ENCODE measurements around the gene MAP10. TPM values are rescaled to one million over a fixed set of nuclear protein-coding genes. Genes with fewer than 3 reads are reported as not detected.

Gene MAP10
- total RNA-seq, 1 donor from 2014 or later, result 3.6 TPM

DNA sequence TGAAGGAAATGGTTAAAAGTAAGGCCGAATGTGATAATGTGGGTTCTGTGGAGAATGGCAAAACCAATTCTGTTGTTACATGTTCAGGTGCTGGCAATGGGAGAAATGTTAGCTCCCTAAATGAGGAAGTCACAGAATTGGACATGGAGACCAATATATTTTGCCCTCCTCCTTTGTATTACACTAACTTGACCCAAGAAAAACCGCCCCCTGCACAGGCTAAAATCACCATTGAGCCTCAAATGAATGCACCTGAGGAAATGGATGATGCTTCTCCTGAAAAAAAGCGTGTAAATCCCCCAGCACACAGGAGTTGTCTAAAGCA is 932 bp downstream of the MAP10 start:
- peaks cover 5% of the 10 kb centered on the region for H3K9me3 Mint-ChIP-seq (ENCODE audit: low read depth)
- H3K4me1 Mint-ChIP-seq (ENCODE audit: low read depth), result no peaks in the 10 kb centered on the region
- DNase-seq (ENCODE audit: low spot score, unreplicated experiment), result no peak
- TF ChIP-seq, protein P1, sequence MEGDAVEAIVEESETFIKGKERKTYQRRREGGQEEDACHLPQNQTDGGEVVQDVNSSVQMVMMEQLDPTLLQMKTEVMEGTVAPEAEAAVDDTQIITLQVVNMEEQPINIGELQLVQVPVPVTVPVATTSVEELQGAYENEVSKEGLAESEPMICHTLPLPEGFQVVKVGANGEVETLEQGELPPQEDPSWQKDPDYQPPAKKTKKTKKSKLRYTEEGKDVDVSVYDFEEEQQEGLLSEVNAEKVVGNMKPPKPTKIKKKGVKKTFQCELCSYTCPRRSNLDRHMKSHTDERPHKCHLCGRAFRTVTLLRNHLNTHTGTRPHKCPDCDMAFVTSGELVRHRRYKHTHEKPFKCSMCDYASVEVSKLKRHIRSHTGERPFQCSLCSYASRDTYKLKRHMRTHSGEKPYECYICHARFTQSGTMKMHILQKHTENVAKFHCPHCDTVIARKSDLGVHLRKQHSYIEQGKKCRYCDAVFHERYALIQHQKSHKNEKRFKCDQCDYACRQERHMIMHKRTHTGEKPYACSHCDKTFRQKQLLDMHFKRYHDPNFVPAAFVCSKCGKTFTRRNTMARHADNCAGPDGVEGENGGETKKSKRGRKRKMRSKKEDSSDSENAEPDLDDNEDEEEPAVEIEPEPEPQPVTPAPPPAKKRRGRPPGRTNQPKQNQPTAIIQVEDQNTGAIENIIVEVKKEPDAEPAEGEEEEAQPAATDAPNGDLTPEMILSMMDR (IDR thresholded peaks at IDR 0.05; ENCODE audit: unreplicated experiment), result no peak
- H3K27ac Mint-ChIP-seq, result no peak overlapping the region
- H3K27me3 Mint-ChIP-seq, result no peaks in the 10 kb centered on the region
- peaks cover 1% of the 10 kb centered on the region for H3K36me3 Mint-ChIP-seq (ENCODE audit: insufficient read depth)
- peak overlapping the region; percentile 81 for H3K4me3 Mint-ChIP-seq (ENCODE audit: low read depth)

DNA sequence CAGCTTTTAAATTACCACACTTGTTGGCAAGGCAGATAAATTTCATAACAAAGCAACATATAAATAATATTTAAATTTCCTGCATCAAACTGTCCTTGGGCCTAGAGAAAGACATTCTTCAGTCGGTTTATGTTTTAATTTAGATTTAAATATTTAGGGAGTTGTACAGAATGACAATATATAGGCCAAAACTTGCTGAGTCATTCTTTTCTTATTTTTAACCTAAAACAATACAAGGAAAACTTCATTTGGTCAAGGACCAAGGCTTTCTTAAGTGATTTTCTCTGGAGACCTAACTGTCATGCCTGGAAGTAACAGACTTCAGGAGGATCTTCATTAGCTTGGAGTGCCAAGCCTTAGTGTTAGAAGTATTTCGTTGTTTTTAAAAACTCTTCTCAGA is 5.6 kb downstream of the MAP10 start:
- no peak for DNase-seq (ENCODE audit: low spot score, unreplicated experiment)
- Mint-ChIP-seq H3K27ac (no peak overlapping the region), H3K4me1 (ENCODE audit: low read depth) (no peaks in the 10 kb centered on the region), H3K36me3 (ENCODE audit: insufficient read depth) (no peaks in the 10 kb centered on the region), H3K27me3 (peaks cover 3% of the 10 kb centered on the region), H3K4me3 (ENCODE audit: low read depth) (no peak overlapping the region), H3K9me3 (ENCODE audit: low read depth) (no peaks in the 10 kb centered on the region)
- TF ChIP-seq, protein P1 (IDR thresholded peaks at IDR 0.05; ENCODE audit: unreplicated experiment), result no peak

GRCh38 chr1:232812560-232812959 is 7.3 kb downstream of the MAP10 start:
- no peak for DNase-seq (ENCODE audit: low spot score, unreplicated experiment)
- Mint-ChIP-seq H3K27me3 (peaks cover 3% of the 10 kb centered on the region), H3K4me1 (ENCODE audit: low read depth) (no peaks in the 10 kb centered on the region), H3K36me3 (ENCODE audit: insufficient read depth) (no peaks in the 10 kb centered on the region), H3K4me3 (ENCODE audit: low read depth) (no peak overlapping the region), H3K9me3 (ENCODE audit: low read depth) (no peaks in the 10 kb centered on the region), H3K27ac (no peak overlapping the region)
- TF ChIP-seq, protein P1 (IDR thresholded peaks at IDR 0.05; ENCODE audit: unreplicated experiment), result no peak

- Mint-ChIP-seq H3K36me3 (ENCODE audit: insufficient read depth) (no peaks in the 10 kb centered on the region), H3K27me3 (peaks cover 3% of the 10 kb centered on the region), H3K27ac (no peak overlapping the region), H3K4me3 (ENCODE audit: low read depth) (no peak overlapping the region), H3K9me3 (ENCODE audit: low read depth) (no peaks in the 10 kb centered on the region), H3K4me1 (ENCODE audit: low read depth) (no peaks in the 10 kb centered on the region)
- TF ChIP-seq, protein P1 (IDR thresholded peaks at IDR 0.05; ENCODE audit: unreplicated experiment), result no peak
- DNase-seq (ENCODE audit: low spot score, unreplicated experiment), result no peak
These were observed 7.9 kb downstream of the MAP10 start for GRCh38 chr1:232813097-232813496.

- TF ChIP-seq, protein P1 (IDR thresholded peaks at IDR 0.05; ENCODE audit: unreplicated experiment), result no peak
- Mint-ChIP-seq H3K9me3 (ENCODE audit: low read depth) (no peaks in the 10 kb centered on the region), H3K27ac (no peak overlapping the region), H3K27me3 (peaks cover 3% of the 10 kb centered on the region), H3K4me1 (ENCODE audit: low read depth) (no peaks in the 10 kb centered on the region), H3K36me3 (ENCODE audit: insufficient read depth) (no peaks in the 10 kb centered on the region), H3K4me3 (ENCODE audit: low read depth) (no peak overlapping the region)
- no peak for DNase-seq (ENCODE audit: low spot score, unreplicated experiment)
These were observed 8.5 kb downstream of the MAP10 start for GRCh38 chr1:232813760-232814159.
